ENCODE data around the gene TLR7.
A peak's percentile ranks its signal among the peaks of the same experiment; 100 is the strongest.

The TLR7 gene

DNA sequence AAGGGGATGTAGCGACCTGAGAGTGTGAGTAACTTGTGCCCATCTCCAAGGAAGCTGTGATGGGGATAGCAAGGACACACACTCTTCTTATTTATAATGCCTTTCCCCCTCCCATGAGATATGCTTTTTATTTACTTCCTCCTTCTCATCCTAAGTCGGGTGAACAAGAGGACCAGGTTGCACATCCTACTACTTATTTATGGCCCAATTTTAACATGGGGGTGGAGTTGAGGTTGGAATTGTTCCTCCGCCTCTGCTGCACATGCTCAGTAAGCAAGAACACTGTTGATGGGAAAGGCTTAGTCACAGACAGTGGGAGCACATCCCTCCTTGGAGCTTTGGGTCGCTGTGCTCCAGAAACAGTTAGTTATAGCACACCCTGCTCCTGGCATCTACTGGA, 24.3 kb downstream of the TLR7 start:
- no peak for DNase-seq (ENCODE audit: low read depth in 2 of 2)

DNA sequence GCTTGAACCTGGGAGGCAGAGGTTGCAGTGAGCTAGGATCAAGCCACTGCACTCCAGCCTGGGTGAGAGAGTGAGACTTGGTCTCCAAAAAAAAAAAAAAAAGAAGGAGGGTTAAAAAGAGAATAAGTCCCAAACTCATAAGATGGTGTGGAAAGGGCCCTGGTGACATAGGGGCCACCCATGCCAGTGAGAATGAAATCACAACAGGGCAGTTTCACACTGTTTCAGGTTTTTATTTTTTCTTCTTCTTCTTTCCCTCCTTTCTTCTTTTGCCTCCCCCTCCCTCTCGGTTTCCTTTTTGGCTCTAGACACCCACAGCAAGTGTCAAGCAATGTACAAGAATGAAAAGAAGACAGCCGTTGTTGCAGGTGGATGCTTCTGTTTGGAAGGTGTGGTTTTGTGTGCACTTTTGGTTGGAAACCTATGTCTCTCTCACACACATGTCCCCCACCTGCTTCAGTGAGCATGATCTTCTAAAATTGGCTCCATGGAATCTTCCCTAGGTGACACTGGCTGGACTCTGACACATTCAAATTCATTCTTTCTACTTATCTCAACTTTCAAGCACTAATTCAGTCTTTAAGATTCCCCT, 25.1 kb downstream of the TLR7 start:
- DNase-seq (ENCODE audit: low read depth in 2 of 2), result no peak

DNA sequence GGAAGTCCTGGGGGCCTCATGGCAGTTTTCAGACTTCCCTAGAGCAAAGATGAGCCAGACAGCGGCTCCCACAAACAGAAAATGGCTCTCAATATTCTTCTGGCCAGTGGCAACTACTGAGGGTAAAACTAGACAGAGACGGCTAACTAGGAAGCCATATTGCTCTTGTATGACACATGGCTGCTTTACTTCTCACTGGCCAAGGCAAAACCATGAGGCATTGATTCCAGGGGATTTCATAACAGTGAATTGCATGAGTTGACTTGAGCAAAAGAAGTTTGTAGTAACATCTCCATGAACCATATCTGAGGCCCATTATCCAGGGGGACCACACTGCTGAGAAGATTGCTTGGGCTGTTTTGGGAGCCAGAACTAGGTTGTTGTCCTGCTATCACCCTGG, 25.8 kb downstream of the TLR7 start:
- no peak for DNase-seq (ENCODE audit: low read depth in 2 of 2)

DNA sequence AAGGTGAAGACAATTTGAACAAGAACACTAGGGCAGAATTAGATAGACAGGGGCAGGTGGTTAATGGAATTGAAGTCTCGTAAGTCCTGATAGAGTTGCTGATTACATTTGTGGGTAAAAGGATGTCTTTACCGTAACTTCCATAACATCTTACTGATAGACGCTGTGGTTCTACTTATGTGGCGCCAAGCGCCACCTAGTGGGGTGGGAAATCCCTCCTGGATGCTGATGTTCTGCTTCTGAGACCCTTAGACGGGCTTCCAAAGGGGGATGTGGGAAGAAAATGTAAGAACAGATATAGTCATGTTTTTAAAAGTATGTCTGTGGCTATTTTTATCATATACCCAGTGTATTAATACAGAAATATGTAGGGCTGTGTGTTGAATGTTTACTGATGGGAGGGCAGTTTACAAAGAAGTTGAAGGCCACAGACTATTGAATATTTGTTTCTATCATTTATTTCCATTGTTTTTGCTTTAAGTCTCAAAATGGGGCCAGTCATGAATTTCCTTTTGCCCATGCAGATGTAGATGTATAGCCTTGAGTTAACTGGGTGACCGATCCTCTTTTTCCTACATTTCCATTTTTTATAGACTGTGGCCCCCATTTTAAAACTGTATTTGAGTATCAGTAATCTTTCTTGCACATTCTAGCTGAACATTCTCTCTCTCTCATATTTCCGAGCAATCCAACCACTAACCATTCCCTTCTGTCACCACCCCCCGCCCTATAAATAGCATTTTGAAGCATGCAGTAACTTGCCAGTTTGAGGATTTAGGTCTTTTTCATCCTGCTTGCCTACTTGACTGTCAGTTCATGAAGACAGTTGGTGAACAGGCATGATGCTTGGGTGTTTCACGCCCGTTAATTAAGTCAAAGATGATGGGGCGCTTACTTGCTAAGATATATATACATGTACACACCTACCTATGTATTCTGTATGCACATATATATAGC, 27.5 kb downstream of the TLR7 start:
- peak in 1 of 2 donors; percentile 5 for DNase-seq (ENCODE audit: low read depth in 2 of 2)

DNA sequence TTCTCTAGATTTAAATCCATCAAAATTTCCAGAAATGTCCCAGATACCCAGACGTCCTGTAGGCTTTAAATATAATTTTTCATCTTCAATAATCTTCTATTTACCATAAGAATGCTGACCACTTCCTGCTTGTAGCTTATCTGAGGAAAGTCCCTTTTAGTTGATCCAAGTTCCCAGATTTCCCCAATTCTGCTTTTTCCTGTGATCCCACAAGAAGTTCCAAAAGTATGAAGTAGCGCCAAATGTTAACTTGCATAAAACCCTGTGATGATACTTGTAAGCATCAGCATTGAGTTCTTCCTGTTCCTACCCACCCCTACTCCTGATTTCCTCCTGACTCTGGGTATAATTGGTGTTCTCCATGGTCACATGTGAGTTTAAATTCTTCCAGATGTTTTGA, 29.0 kb downstream of the TLR7 start:
- DNase-seq (ENCODE audit: low read depth in 2 of 2), result no peak

DNA sequence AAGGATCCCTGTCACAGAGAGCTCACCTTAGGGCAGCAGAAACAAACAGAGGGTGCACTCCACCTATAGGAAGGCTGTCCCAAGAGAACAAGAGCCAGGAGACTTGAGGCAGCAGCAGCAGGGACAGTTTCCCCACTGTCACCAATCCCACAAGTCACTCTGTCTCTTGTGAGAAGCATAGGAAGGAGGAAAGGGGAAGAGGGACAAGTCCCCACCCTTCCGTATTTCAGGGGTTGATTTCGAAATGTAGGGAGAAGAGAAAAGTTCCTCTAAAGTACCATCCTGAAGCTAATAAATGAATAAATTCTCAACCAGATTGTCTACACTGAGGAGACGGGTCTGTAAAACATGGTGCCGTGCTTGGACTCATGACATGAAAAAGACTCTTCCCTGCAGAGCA, 30.1 kb downstream of the TLR7 start:
- DNase-seq (ENCODE audit: low read depth in 2 of 2), result no peak

DNA sequence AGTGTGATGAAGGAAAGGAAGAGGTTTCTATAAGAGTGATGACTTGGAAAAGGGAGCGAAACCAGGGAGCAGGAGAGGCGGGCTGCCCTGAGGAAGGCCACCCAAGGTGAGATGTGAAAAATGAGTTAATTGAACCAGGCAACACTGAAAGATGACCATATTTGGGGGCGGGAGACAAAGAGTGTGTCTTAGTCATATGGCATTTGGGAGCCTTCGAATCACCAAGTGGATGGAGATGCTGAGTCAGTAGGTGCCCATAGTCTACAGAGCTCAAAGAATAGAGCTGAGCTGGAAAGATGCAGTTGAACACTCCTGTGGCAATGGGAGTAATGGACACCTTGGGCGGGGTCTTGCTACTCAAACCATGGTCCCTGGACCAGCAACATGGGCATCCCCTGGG, 31.2 kb downstream of the TLR7 start:
- no peak for DNase-seq (ENCODE audit: low read depth in 2 of 2)

DNA sequence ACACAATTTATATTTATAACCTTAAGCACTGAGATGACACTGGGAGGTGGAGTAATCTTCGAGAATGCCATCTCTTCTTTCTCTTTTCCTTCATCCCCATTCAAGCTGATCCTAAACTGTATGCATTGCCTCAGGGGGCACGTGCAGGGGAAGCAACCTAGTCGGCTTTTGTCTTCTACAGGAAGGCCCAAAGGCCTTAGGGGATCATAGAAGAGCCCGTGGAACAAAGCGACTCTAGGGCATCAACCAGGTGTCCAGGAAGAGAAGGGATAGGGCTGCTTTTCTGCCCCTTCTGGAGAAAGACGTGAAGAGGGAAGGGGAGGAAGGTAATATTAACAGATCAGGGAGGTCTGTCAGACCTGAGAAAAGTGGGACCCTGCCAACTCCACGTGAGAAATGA, 32.6 kb downstream of the TLR7 start:
- no peak for DNase-seq (ENCODE audit: low read depth in 2 of 2)

DNA sequence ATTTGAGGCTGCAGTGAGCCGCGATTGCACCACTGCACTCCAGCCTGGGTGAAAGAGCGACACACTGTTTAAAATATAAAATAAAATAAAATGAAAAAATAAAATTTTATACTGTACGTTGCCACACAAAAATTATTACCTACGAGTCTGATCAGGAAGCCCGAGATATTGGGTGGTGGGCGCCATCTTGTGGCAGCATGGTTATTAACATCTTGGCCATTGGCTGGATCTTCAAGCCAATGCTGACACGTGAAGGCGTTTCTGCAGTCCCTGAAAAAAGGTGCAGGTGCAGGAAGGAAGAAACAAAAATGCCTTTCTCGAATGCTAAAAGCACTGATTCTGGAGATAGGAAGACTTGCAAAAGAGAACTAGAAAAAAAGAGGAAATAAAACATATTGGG, 34.6 kb downstream of the TLR7 start:
- peak; percentile 22 to 38 for DNase-seq (ENCODE audit: low read depth in 2 of 2)

DNA sequence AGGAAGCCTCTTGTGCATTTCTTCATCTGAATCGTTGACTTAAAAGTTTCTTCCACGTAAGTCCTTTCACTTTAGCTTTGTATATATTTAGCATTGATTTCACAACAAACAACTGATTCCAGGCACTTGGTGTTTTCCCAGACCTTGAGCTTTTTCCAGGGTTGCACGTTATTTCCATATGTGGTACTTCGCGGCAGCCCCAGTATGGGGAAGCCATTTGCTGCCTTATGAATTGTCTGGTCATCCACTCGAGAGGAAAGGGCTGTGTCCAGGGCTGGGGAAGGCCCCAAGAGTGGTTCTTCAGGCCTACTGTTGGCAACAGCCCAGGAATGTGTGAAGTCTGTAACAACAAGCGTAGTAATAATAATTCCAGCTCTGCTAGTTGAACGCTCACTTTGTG, 36.8 kb downstream of the TLR7 start:
- no peak for DNase-seq (ENCODE audit: low read depth in 2 of 2)

DNA sequence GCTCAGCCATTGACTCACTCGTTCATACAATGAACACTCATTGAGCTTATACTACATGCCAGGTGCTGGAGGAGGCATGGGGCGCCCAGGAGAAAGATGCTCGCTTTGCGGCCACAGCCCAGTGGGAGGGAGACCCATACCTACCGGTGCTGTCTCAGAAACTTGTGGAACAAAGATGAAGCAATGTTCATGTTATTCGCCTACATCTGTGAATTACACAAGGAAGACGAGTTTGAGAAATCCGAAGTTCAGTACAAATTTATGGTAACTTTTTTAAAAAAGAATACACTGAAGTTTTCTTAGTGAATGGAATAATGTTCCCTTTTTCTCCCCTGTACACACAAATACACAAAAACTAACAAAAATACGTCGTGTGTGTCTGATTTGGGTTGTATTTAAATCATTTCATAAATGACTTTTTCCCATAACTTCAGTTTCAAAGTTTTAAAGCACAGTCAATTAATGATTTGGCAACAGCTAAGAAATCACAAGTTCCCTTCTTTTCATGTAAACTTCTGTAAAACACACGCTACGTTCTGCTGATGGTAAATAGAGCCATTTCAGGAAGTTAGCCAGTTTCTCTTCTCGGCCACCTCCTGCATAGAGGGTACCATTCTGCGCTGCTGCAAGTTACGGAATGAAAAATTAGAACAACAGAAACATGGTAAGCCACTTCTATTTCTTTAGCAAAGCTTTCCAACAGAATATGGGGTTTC, 39.3 kb downstream of the TLR7 start, which contains the start of gene TLR8:
Gene TLR8, plus strand, starts transcription at position 575 of the 716 bp plus-strand sequence. Its CDS starts 87 bp downstream, at position 662.
- DNase-seq (ENCODE audit: low read depth in 2 of 2), result no peak

DNA sequence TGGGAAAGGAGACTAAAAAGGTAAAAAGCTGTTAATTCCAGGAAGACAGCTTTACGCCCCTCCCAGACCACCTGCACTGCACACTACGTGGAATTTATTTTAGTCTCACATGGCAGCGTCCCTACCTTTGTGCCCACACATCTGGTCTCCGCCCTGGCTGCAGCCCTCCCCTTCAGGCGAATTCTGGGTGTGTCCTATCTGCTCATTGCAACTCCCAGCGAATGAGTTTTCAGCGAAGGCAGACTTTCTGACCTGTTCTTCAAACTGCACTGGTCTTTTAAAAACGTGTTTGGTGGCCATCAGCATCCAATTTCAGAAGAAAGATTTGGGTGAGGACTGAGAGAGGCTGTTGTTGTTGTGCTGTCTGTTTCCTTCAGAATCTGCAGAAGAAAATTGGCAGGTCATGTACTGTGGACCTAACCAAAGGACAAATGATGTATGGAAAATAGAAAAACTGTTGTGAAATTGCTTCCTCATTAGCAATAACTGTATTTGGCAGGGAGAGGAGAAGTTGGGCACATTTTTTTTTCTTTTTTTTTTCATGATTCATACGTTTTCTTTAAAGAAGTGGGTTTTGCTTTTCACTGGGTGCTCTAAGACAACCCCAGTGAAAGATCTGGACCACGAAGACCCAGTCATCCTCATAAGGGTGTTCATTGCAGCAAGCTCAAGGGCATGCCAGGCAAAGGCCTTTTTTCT, 43.7 kb downstream of the TLR7 start:
- DNase-seq (ENCODE audit: low read depth in 2 of 2), result no peak

DNA sequence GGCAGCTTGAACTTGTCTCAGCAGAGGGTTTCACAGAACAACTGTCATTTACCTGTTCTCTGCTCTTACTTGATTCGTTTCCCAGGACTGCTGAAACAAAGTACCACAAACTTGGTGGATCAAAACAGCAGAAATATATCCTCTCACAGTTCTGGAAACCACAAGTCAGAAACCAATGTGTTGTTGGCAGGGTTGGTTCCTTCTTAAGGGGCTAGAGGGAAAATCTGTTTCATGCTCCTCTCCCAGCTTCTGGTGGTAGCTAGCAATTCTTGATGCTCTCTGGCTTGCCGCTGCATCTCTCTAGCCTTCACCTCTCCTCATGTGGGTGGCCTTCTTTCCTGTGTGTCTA, 44.2 kb downstream of the TLR7 start:
- DNase-seq (ENCODE audit: low read depth in 2 of 2), result no peak

DNA sequence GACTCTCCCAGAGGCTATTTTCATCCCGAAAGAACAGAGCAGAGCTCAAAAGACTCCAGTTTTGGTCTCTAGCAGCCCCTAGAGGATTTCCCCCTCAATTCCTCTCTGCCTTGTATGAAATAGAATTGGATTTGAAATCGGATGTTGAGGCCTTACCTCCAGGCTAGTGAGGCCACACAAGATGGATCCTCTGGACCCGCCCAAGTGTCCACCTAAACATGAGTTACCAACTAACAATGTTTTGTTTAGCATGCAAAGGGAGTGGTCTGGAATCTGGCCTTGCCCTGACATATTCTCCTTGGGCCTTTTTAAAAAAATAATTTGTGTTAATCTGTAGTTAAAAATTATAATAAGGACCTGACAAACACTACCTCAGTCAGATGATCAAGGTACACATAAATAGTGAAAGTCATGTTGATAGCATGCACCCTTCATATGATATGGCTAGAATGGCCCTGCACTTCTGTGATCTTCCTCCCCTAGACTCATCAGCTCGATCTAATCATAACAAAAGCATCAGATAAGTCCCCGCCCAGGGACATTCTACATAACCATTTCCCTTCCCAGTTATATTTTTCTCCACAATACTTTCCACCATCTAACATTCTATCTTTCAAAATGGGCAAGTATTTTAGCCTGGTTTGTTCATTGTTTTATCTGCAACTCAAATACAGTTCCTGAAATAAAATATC, 46.1 kb downstream of the TLR7 start:
- DNase-seq (ENCODE audit: low read depth in 2 of 2), result no peak

DNA sequence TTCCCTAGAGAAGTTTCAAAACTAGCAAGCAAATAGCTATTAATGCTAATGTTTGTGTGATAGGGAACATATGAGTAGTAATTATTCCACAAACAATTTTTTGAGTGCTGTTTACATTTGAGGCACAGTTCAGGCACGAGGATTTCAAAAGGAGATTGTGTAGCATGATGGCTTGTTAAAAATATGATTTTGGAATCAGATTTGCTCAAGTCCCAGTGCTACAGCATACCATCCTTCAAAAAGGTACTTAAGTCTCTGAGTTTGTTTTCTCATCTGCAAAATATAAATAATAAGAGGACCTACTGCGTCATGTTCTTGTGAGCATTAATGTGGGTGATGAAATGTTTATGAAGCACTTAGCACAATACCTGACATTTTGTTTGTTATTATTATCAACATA, 50.9 kb downstream of the TLR7 start:
- no peak for DNase-seq (ENCODE audit: low read depth in 2 of 2)

DNA sequence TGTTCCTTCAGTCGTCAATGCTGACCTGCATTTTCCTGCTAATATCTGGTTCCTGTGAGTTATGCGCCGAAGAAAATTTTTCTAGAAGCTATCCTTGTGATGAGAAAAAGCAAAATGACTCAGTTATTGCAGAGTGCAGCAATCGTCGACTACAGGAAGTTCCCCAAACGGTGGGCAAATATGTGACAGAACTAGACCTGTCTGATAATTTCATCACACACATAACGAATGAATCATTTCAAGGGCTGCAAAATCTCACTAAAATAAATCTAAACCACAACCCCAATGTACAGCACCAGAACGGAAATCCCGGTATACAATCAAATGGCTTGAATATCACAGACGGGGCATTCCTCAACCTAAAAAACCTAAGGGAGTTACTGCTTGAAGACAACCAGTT, 52.2 kb downstream of the TLR7 start:
- DNase-seq (ENCODE audit: low read depth in 2 of 2), result no peak

DNA sequence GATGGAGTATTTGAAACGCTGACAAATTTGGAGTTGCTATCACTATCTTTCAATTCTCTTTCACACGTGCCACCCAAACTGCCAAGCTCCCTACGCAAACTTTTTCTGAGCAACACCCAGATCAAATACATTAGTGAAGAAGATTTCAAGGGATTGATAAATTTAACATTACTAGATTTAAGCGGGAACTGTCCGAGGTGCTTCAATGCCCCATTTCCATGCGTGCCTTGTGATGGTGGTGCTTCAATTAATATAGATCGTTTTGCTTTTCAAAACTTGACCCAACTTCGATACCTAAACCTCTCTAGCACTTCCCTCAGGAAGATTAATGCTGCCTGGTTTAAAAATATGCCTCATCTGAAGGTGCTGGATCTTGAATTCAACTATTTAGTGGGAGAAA, 52.7 kb downstream of the TLR7 start:
- no peak for DNase-seq (ENCODE audit: low read depth in 2 of 2)

DNA sequence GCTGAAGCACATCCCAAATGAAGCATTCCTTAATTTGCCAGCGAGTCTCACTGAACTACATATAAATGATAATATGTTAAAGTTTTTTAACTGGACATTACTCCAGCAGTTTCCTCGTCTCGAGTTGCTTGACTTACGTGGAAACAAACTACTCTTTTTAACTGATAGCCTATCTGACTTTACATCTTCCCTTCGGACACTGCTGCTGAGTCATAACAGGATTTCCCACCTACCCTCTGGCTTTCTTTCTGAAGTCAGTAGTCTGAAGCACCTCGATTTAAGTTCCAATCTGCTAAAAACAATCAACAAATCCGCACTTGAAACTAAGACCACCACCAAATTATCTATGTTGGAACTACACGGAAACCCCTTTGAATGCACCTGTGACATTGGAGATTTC, 54.1 kb downstream of the TLR7 start:
- no peak for DNase-seq (ENCODE audit: low read depth in 2 of 2)

DNA sequence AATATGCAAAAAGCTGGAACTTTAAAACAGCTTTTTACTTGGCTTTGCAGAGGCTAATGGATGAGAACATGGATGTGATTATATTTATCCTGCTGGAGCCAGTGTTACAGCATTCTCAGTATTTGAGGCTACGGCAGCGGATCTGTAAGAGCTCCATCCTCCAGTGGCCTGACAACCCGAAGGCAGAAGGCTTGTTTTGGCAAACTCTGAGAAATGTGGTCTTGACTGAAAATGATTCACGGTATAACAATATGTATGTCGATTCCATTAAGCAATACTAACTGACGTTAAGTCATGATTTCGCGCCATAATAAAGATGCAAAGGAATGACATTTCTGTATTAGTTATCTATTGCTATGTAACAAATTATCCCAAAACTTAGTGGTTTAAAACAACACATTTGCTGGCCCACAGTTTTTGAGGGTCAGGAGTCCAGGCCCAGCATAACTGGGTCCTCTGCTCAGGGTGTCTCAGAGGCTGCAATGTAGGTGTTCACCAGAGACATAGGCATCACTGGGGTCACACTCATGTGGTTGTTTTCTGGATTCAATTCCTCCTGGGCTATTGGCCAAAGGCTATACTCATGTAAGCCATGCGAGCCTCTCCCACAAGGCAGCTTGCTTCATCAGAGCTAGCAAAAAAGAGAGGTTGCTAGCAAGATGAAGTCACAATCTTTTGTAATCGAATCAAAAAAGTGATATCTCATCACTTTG, 55.2 kb downstream of the TLR7 start:
- DNase-seq (ENCODE audit: low read depth in 2 of 2), result no peak

DNA sequence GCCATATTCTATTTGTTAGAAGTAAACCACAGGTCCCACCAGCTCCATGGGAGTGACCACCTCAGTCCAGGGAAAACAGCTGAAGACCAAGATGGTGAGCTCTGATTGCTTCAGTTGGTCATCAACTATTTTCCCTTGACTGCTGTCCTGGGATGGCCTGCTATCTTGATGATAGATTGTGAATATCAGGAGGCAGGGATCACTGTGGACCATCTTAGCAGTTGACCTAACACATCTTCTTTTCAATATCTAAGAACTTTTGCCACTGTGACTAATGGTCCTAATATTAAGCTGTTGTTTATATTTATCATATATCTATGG, 55.7 kb downstream of the TLR7 start:
- DNase-seq (ENCODE audit: low read depth in 2 of 2), result no peak

DNA sequence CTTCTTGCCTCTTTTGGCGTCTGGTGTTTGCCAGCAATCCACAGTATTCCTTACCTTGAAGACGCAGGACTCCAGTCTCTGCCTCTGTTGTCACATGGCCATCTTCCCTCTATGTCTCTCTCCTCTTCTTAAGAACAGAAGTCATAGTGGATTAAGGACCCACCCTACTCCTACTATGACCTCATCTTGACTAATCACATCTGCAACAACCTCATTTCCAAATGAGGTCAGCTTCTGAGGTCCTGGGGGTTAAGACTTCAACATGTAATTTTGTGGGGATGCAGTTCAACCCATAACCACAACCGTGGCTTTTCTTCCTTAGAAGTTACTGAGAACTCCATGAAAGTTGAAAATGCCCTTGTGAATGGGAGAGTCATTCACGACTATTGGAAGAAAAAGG, 62.8 kb downstream of the TLR7 start:
- DNase-seq (ENCODE audit: low read depth in 2 of 2), result no peak
